Measurements from ENCODE around the gene U2AF2.

Gene U2AF2

GRCh38 chr19:55644191-55644833 lies 10.5 kb upstream of the U2AF2 start:
- no peak for DNase-seq

- DNase-seq = no peak
Observed at GRCh38 chr19:55644842-55645511, 9.9 kb upstream of the U2AF2 start.

GRCh38 chr19:55645512-55645881 lies 9.3 kb upstream of the U2AF2 start:
- no peak for DNase-seq

DNA sequence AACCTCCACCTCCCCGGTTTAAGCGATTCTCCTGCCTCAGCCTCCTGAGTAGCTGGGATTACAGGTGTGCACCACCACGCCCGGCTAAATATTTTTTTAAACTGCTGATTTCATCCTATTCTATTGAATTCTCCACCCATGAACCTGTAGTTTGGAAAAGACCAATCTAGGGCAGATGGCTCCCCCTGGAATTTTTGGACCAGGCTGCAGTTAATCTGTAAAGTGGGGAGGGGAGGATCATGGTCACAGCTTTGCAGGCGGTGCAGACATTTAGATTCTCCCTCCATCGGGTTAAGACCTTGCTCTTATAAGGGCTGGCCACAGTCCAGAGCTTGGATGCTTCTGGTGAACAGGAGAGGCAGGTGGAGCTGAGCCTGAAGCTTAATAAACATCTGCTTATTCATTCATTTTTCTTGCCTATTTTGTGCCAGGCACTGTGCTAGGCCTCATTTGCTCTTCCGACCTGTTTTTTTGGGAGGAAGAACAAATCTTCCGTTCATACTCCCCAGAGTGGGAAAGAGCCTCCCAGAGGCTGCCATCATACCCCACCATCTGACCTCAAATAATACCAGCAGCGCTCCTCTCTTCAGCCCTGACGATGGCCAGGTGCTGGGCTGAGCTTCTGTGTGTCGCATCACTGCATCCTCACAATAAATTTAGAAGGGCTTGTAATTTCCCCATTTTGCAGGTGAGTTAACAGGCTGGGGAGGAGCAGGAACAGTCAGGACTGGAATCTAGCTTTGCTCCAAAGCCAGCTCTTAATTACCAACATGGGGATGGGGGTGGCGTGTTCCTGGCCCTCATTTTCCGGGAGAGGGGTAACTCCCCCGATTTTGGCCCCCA lies 7.7 kb upstream of the U2AF2 start:
- no peak for DNase-seq

GRCh38 chr19:55647732-55648584 lies 6.9 kb upstream of the U2AF2 start, which contains the start of gene CCDC106:
CCDC106 (plus strand) TSS chr19:55648212; CDS start chr19:55649047, 835 bp downstream.
- no peak for DNase-seq

DNA sequence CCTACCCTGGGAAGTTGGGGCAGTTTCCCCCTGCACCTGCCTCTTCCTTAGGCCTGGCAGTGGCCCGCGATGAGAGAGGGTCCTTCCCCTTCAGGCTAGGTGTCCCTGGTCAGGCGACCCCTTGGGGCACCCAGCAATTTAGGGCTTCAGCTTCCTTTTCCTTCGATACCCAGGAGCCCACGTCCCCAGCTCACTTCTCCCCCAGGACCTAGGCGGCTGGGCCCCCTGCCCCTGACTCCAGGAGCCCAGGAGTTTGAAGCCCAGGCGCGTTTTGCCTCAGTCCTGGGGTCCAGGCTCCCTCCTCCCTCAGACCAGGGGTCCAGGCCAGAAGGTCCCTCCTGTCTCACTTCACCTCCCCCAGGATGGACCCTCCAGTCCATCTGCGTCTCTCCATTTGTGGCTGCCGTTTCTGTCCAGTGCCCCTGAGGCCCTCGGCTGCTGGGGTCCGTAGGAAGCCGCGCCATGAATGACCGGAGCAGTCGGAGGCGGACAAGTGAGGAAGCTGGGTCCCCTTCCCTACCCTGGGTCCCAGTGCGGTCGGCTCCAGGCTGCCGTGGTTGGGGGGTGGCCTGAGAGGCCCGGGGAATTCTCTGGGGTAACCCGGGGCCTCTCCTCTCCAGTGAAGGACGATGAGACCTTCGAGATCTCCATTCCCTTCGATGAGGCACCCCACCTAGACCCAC lies 6.1 kb upstream of the U2AF2 start:
- DNase-seq = no peak

DNA sequence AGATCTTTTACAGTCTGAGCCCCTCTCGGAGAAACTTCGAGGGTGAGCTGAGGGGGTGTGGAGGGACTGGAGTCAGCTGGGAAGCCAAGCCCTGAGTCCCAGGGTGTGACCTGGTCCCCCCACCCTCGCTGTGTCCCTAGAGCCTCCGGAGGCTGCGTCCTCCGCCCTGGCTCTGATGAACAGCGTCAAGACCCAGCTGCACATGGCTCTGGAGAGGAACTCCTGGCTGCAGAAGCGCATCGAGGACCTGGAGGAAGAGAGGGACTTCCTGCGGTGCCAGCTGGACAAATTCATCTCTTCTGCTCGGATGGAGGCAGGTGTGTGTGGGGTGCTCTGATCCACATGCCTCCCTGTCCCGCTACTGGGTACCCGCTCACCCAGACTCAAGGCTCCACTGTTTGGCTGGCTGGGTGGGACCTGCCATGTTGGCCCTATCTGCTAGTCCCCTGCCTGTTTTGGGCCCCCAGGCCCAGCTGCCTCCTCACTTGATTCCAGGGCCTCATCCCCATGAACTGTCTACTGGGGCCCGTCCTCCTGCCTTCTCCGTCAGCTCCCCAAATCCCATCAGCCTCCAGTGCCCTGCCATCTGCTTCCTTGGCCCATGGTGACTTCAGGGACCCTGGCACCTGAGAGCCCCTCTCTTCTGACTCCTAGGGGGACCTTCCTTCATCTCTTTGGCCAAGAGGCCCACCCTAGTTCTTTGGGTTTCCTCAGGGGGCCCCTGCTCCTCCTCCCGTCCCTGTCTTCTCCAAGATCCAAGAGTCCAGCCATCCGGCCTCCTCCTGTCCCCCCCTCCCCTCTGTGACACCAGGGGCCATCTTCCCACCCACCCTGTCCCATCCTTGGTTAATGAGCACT lies 5.3 kb upstream of the U2AF2 start:
- DNase-seq = no peak

DNA sequence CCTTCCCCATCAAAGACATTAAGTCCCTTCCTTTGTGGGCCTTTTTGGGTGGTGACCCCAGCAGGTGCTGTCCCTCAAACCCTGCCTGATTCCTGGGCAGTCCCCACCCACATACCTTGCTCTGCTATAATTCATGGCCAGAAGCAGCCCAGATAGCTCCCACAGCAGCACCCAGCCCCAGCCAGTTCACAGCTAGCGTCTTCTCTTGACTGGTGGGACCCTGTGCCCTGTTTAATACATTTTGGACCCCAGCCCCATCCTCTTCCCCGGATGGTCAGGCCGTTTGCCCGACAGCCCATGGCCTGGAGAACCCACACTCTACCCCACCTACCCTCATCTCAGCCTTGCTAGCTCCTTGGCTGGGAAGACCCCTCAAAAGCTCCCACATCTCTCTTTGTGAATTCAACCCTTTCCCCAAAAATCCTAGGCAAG lies 4.7 kb upstream of the U2AF2 start:
- no peak for DNase-seq

DNA sequence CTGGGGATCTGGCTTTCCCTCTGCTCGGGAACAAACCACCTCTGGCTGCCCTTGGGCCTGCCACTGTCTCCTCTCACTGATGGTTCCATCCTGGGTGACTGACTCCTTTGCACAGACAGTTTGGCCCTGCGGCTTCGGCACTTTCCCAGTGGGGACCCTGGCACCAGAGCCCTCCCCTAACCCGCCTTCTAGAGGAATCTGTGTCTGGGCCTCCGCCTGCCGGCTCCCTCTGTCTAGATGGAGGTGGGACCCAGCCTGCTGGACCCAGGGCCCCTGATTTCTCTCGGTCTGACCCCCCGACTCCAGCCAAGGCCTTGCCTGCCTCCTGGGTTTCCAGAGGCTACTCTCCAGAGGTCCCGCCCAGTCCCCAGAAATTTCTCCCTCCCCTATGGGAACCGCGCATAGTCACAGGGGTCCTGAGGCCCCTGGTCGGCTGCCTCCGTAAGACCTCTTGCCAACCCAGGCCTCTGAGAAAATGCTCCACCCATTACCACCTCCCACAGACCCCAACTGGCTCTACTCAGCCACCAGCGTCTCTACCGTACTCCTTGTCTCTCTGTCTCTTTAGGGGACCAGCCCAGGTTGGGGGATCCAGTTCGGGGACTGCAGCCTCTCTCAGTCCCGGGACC lies 4.1 kb upstream of the U2AF2 start:
- DNase-seq = no peak

- no peak for DNase-seq
Observed at GRCh38 chr19:55651236-55651635, 3.6 kb upstream of the U2AF2 start.

DNA sequence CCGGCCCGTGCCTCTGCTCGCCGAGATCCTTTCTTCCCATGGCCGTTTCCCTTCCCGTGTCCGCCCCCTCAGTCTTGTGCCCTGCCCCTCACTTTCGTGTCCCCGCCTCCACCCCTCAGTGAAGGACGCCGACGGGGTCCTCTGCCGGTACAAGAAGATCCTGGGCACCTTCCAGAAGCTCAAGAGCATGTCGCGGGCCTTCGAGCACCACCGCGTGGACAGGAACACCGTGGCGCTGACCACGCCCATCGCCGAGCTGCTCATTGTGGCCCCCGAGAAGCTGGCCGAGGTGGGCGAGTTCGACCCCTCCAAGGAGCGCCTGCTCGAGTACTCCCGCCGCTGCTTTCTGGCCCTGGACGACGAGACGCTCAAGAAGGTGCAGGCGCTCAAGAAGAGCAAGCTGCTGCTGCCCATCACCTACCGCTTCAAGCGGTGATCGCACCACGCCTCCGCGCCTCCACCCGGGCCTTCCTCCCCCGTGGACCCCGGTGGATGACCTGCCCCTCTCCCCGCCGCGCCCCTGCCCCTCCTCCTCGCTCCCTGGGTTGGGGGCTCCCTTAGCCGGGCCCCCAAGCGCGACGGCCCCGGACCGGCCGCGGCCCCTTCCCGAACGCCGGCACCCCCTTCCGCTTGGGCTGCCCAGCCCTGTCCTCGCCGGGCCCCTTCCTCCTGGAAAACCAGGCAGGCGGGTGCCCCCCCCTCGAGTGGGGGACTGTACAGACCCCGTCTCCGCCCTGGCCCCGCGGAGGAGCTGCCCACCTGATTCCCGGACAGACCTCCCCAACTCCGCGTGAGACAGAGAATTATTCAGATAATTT lies 2.3 kb upstream of the U2AF2 start:
- no peak for DNase-seq

- DNase-seq = peak; percentile 96
Observed at GRCh38 chr19:55653651-55654322, 1.0 kb upstream of the U2AF2 start.

DNA sequence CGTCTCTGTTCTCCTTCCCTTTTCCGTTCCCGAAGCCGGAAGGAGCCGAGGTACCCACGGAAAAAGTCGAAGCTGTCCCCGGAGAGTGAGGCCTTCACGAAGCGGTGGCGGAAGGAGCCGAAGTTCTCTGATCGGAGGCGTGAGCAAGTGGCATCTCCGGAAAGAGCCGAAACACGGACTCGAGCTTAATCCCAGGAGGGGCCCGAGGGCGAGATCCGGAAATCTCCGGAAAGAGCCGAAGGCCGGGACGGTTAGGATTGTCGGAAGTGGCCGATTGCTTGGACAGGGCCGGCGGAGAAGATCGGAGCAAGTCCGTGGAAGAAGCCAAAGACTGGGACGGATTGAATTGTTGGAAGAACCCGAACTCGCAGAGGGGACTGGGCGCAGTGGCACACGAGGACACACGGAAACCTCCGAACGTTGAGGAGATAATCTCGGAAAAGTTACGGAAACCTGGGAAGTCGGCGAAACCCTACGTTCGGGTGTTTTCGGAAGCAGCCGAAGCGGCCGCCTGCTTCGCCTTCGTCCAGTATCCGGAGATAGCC lies 440 bp upstream of the U2AF2 start:
- peak; percentile 98 for DNase-seq

DNA sequence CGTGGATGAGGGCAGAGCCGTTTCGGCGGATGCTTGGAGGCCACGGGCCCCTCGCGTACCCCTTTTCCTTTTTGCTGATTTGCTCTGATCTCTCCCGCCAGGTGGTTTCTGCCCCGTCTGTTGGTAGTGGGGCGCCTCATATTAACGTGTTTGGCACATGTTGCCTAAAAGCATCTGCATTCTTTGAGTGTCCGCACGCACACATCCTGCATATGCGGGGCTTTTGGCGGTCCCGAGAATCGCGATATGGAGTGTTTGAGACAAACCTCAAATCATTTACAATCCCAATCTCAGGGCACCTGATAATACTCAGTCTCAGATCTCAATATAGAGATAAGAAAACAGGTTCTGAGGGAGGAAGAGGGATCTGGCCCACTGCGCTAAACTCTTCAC lies 809 bp downstream of the U2AF2 start:
- no peak for DNase-seq

GRCh38 chr19:55656552-55656951 lies 1.7 kb downstream of the U2AF2 start:
- no peak for DNase-seq

DNA sequence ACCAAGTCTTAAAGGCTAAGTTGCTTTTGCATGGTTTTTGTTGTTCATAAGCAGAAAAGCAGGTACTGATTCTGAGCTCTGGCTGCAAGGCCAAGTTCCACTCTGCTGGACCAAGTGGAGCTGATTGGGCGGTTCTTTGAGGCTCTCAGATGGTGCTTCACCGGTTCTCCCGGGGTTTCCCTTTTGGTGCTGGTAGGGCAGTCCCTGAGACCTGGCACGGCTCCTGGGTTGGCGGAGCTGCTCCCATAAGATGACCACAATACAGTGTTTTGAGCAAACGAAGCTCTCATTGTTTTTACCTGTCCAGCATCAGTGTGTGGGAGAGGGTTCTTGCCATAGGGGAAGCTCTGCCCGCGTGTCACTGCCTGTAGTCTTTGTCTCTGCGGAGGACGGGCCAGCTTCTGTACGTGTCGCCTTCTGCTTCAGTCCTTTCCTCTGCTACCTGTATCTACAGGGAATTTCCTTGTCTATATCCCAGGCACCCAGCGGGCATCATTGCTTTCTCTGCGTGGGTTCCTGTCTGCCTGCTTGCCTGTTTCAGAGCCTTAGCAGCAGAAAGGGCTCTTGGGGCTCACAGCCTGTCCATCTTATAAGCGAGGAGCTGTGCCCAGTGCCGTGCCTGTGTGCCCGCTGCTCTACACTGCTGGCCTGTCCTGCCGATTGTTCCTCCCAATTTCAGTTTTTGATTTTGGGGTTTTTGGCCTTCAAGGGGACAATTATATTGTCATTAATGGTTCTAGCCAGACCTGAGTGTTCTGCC lies 2.3 kb downstream of the U2AF2 start:
- DNase-seq = no peak

- no peak for DNase-seq
Observed at GRCh38 chr19:55658846-55659459, 4.1 kb downstream of the U2AF2 start.

DNA sequence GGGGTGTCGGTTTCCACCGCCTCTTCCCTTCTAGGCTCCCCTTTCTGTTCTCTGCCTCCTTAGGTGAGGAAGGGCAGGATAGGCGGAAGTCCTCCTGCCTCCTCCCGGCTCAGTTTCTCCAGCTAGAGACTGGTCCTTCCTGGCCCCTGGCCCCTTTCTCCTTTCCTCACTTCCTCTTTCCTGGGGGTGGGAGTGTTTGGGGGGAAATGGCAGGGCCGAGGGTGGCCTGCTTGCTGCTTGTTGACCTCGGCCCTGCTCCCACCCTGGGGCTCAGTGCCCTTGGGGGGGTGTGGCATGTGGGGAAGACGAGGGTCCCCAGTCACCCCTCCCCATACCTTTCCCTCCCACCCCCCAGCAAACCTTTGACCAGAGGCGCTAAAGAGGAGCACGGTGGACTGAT lies 5.0 kb downstream of the U2AF2 start:
- DNase-seq = no peak

Data from NCI-H774 (cell line).